Right lobe of liver (tissue), 4 donors: Measurements from ENCODE around the gene GCLM.

Experiments
- POLR2A ChIP-seq: fragments of 450-650 bp; IDR thresholded peaks from one replicate; pipeline ENCODE4 v1.6.1; 2017; ENCODE audit warnings: antibody characterized with exemption, mild to moderate bottlenecking
- TF ChIP-seq, protein P1 (sequence below), 4 donors: fragments of 200-600 bp in 3 of 4; fragments of 450-650 bp in 1 of 4; IDR thresholded peaks; one replicate each; pipeline versions ENCODE4 v1.5.1 to v1.8.0; 2016 to 2022; ENCODE audit warnings: antibody characterized with exemption in 4 of 4, mild to moderate bottlenecking in 2 of 4
- donor health status: DM: no; HTN: no; CAD: no.
- donor health status: DM: no; HTN: no; CAD: no.
- donor health status: DM: no; HTN: yes; CAD: no.

DNA sequence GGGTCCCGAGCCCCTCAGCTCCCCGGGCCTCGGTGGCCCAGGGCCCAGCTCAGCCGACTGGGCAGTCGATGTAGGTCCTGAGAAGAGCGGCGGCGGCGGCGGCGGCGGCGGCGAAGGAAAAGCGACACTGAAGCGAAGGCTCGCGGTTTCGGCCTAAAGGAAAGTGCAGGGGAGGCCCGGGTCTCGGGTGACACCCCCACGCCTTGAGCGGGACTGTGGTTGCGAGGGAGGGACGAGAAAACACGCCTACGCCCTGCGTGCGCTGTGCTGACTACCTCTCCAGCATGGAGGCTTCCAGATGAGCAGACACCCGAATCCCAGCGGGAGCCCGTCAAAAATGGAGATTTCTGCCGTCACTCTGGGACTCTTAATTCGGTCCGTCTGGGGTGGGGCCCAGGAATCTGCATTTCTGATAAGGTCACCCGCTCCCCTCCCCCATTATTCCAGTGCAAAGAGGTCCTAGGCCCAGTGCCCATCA, 61.4 kb downstream of the GCLM start:
- TF ChIP-seq, protein P1, sequence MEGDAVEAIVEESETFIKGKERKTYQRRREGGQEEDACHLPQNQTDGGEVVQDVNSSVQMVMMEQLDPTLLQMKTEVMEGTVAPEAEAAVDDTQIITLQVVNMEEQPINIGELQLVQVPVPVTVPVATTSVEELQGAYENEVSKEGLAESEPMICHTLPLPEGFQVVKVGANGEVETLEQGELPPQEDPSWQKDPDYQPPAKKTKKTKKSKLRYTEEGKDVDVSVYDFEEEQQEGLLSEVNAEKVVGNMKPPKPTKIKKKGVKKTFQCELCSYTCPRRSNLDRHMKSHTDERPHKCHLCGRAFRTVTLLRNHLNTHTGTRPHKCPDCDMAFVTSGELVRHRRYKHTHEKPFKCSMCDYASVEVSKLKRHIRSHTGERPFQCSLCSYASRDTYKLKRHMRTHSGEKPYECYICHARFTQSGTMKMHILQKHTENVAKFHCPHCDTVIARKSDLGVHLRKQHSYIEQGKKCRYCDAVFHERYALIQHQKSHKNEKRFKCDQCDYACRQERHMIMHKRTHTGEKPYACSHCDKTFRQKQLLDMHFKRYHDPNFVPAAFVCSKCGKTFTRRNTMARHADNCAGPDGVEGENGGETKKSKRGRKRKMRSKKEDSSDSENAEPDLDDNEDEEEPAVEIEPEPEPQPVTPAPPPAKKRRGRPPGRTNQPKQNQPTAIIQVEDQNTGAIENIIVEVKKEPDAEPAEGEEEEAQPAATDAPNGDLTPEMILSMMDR (IDR thresholded peaks at IDR 0.05): no peak
- TF ChIP-seq POLR2A: peak; percentile 41
